ENCODE measurements around the gene EMC6. TPM values are rescaled to one million over a fixed set of nuclear protein-coding genes. Genes with fewer than 3 reads are reported as not detected.

Gene EMC6
- 20.3 TPM for polyA plus RNA-seq (ENCODE audit: insufficient read length)
- long read RNA-seq, donor 1, transcript EMC6-201 (2 exons, 653 nt): major isoform, 27 of 33 reads
- long read RNA-seq, donor 1, transcript EMC6-202 (2 exons, 762 nt): minor isoform, 6 of 33 reads
- long read RNA-seq, donor 1, partial matches to known transcripts: 0 of 33 reads
- long read RNA-seq, donor 1, other reads (novel, unspliced or antisense): 0 of 33 reads
- long read RNA-seq, donor 2, transcript EMC6-201 (2 exons, 653 nt): major isoform, 31 of 39 reads
- long read RNA-seq, donor 2, transcript EMC6-202 (2 exons, 762 nt): minor isoform, 8 of 39 reads
- long read RNA-seq, donor 2, partial matches to known transcripts: 0 of 39 reads
- long read RNA-seq, donor 2, other reads (novel, unspliced or antisense): 0 of 39 reads
- long read RNA-seq, donor 3, transcript EMC6-201 (2 exons, 653 nt): major isoform, 19 of 22 reads
- long read RNA-seq, donor 3, partial matches to known transcripts: 0 of 22 reads
- long read RNA-seq, donor 3, other reads (novel, unspliced or antisense): 0 of 22 reads
- long read RNA-seq, donor 4, transcript EMC6-201 (2 exons, 653 nt): major isoform, 11 of 13 reads
- long read RNA-seq, donor 4, partial matches to known transcripts: 0 of 13 reads
- long read RNA-seq, donor 4, other reads (novel, unspliced or antisense): 0 of 13 reads
- long read RNA-seq, donor 5, transcript EMC6-202 (2 exons, 762 nt): minor isoform, 12 of 83 reads
- long read RNA-seq, donor 5, transcript EMC6-201 (2 exons, 653 nt): major isoform, 71 of 83 reads
- long read RNA-seq, donor 5, partial matches to known transcripts: 0 of 83 reads
- long read RNA-seq, donor 5, other reads (novel, unspliced or antisense): 0 of 83 reads
- long read RNA-seq, donor 6, transcript EMC6-202 (2 exons, 762 nt): minor isoform, 11 of 60 reads
- long read RNA-seq, donor 6, transcript EMC6-201 (2 exons, 653 nt): major isoform, 49 of 60 reads
- long read RNA-seq, donor 6, partial matches to known transcripts: 0 of 60 reads
- long read RNA-seq, donor 6, other reads (novel, unspliced or antisense): 0 of 60 reads
- long read RNA-seq, donor 7, transcript EMC6-202 (2 exons, 762 nt): minor isoform, 10 of 60 reads
- long read RNA-seq, donor 7, transcript EMC6-201 (2 exons, 653 nt): major isoform, 50 of 60 reads
- long read RNA-seq, donor 7, partial matches to known transcripts: 0 of 60 reads
- long read RNA-seq, donor 7, other reads (novel, unspliced or antisense): 0 of 60 reads
- long read RNA-seq, donor 8, transcript EMC6-201 (2 exons, 653 nt): major isoform, 20 of 21 reads
- long read RNA-seq, donor 8, partial matches to known transcripts: 0 of 21 reads
- long read RNA-seq, donor 8, other reads (novel, unspliced or antisense): 0 of 21 reads

GRCh38 chr17:3668279-3669084, at the start of gene EMC6, which contains the start of gene TAX1BP3:
Gene EMC6, plus strand, starts transcription at chr17:3668812. Its CDS starts 335 bp downstream, at chr17:3669147.
Gene TAX1BP3, minus strand, starts transcription at chr17:3668578. Its CDS starts 52 bp downstream, at chr17:3668526.
- peak; percentile 98 for DNase-seq

- no peak for DNase-seq
Observed at GRCh38 chr17:3621146-3621720, 47.4 kb upstream of the EMC6 start.

- DNase-seq: no peak
Observed at GRCh38 chr17:3622977-3623594, 45.5 kb upstream of the EMC6 start.

GRCh38 chr17:3626831-3627768, 41.5 kb upstream of the EMC6 start:
- peak; percentile 21 for DNase-seq

GRCh38 chr17:3627769-3628167, 40.8 kb upstream of the EMC6 start:
- DNase-seq: no peak

- no peak for DNase-seq
Observed at GRCh38 chr17:3630781-3631180, 37.8 kb upstream of the EMC6 start.

GRCh38 chr17:3632287-3632686, 36.3 kb upstream of the EMC6 start:
- no peak for DNase-seq

- DNase-seq: peak; percentile 22
Observed at GRCh38 chr17:3635474-3636153, 33.0 kb upstream of the EMC6 start.

GRCh38 chr17:3636154-3636907, 32.3 kb upstream of the EMC6 start, which contains the start of the genes CTNS and SHPK:
Gene CTNS, plus strand, starts transcription at chr17:3636760. Its CDS starts 3,447 bp downstream, at chr17:3640207.
Gene SHPK, minus strand, starts transcription at chr17:3636250. Its CDS starts 31 bp downstream, at chr17:3636219.
- peak; percentile 97 for DNase-seq

GRCh38 chr17:3636908-3637373, 31.7 kb upstream of the EMC6 start:
- no peak for DNase-seq

- DNase-seq: no peak
Observed at GRCh38 chr17:3639981-3640596, 28.5 kb upstream of the EMC6 start.

- no peak for DNase-seq
Observed at GRCh38 chr17:3641014-3641413, 27.6 kb upstream of the EMC6 start.

GRCh38 chr17:3641717-3642486, 26.7 kb upstream of the EMC6 start:
- peak; percentile 22 for DNase-seq

GRCh38 chr17:3643889-3644349, 24.7 kb upstream of the EMC6 start:
- DNase-seq: no peak

- no peak for DNase-seq
Observed at GRCh38 chr17:3645310-3645709, 23.3 kb upstream of the EMC6 start.

- no peak for DNase-seq
Observed at GRCh38 chr17:3647251-3647650, 21.4 kb upstream of the EMC6 start.

Measured in left kidney (tissue), 8 donors.